ENCODE measurements around the gene CASP12.

The CASP12 gene

DNA sequence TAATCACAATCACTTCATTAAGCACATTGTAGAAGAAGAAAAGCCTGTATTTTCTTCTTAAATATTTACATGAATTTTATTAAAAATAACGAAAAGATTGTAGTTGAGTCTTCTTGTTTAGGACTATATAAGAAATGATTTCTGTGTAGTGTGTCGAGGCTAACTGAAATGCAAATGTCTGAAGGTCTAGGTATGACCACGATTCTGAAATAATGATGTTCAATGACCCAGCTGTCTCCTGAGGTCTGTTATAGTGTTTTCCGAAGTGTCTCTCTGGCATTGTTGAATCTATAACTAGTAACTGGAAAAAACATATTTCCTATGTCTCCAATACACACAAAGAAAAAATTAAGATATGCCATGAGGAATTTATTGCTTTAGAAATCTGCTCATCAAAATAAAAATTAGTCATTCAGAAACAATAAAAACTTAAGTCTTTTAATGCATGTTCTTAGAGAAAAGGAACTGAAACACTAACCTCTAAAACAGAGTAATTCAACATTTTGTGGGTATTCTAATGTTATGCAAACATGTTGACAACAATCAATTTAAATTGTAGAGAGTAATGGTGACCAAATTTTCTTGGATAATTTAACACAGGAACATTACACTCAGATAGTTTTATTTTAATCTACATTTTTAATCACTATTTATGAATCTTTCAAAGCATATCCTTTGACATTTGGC lies 55.0 kb downstream of the CASP12 start:
- Histone ChIP-seq H3K9me3 (ENCODE audit: control insufficient read depth in 5 of 5, low read length in 5 of 5) (peaks cover 0 to 5% (median 5%) of the 10 kb centered on the region in 5 donors), H3K4me3 (ENCODE audit: low read depth in 1 of 5, low read length in 5 of 5) (no peak overlapping the region), H3K9ac (ENCODE audit: low read length in 5 of 5) (no peak overlapping the region), H3K4me1 (ENCODE audit: control insufficient read depth in 5 of 5, insufficient read depth in 5 of 5, low read length in 5 of 5) (no peaks in the 10 kb centered on the region), H3K27me3 (ENCODE audit: control insufficient read depth in 5 of 5, insufficient read depth in 4 of 5, low read length in 5 of 5) (no peaks in the 10 kb centered on the region), H3K36me3 (ENCODE audit: control insufficient read depth in 5 of 5, insufficient read depth in 5 of 5, low read length in 5 of 5) (no peaks in the 10 kb centered on the region), H3K27ac (ENCODE audit: low read depth, low read length) (no peak overlapping the region)

DNA sequence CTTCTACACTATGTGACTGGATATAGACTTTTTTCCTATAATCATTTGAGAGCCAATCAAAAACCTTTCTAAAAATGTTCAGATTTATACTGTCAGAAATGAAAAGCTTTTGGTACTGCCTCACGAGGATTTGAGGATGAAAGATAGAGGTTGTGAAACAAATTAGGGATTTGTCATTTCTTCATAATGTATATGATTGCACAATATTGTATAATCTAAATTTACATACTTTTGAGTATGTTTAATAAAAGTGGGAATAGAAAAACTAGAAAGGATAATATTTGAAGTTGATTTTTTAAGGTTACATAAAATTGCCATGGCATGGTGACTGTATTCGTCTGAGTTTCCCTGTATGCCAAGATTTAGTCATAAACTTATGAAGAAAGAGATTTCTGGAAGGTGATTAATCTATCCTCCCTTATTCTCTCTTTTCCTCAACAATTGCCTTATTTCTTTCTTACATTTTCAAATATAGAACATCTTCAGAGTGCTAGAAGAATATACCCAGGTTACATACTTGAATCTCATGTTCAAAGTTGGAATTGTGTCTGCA lies 56.2 kb downstream of the CASP12 start:
- Histone ChIP-seq H3K9me3 (ENCODE audit: control insufficient read depth in 5 of 5, low read length in 5 of 5) (peaks cover 0 to 7% (median 5%) of the 10 kb centered on the region in 5 donors), H3K36me3 (ENCODE audit: control insufficient read depth in 5 of 5, insufficient read depth in 5 of 5, low read length in 5 of 5) (no peaks in the 10 kb centered on the region), H3K4me1 (ENCODE audit: control insufficient read depth in 5 of 5, insufficient read depth in 5 of 5, low read length in 5 of 5) (no peaks in the 10 kb centered on the region), H3K27ac (ENCODE audit: low read depth, low read length) (no peak overlapping the region), H3K4me3 (ENCODE audit: low read depth in 1 of 5, low read length in 5 of 5) (no peak overlapping the region), H3K9ac (ENCODE audit: low read length in 5 of 5) (no peak overlapping the region), H3K27me3 (ENCODE audit: control insufficient read depth in 5 of 5, insufficient read depth in 4 of 5, low read length in 5 of 5) (no peaks in the 10 kb centered on the region)

DNA sequence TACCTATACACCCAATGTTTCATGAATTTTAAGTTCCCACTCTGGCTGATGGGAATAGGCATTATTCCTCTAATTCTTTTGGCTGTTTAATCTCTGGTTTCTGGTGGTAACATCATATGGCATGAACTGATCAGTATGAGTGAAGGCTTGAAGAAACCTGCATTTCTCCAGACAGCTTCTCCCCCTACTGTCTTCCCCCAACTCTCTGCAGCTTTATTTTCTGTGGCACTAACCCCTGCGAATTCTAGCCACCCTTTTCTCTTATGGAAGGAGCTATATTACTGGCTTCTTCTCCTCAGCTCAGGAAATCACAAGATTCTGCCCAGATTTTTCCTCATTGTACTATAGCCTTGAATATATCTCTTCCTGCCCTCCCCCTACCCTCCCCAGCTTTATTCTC lies 57.1 kb downstream of the CASP12 start:
- H3K9ac ChIP-seq (ENCODE audit: low read length in 5 of 5) = no peak overlapping the region
- H3K4me1 ChIP-seq (ENCODE audit: control insufficient read depth in 5 of 5, insufficient read depth in 5 of 5, low read length in 5 of 5) = no peaks in the 10 kb centered on the region
- H3K27me3 ChIP-seq (ENCODE audit: control insufficient read depth in 5 of 5, insufficient read depth in 4 of 5, low read length in 5 of 5) = no peaks in the 10 kb centered on the region
- H3K36me3 ChIP-seq (ENCODE audit: control insufficient read depth in 5 of 5, insufficient read depth in 5 of 5, low read length in 5 of 5) = no peaks in the 10 kb centered on the region
- peaks cover 0 to 7% (median 5%) of the 10 kb centered on the region in 5 donors for H3K9me3 ChIP-seq (ENCODE audit: control insufficient read depth in 5 of 5, low read length in 5 of 5)
- H3K4me3 ChIP-seq (ENCODE audit: low read depth in 1 of 5, low read length in 5 of 5) = no peak overlapping the region
- no peak overlapping the region for H3K27ac ChIP-seq (ENCODE audit: low read depth, low read length)

DNA sequence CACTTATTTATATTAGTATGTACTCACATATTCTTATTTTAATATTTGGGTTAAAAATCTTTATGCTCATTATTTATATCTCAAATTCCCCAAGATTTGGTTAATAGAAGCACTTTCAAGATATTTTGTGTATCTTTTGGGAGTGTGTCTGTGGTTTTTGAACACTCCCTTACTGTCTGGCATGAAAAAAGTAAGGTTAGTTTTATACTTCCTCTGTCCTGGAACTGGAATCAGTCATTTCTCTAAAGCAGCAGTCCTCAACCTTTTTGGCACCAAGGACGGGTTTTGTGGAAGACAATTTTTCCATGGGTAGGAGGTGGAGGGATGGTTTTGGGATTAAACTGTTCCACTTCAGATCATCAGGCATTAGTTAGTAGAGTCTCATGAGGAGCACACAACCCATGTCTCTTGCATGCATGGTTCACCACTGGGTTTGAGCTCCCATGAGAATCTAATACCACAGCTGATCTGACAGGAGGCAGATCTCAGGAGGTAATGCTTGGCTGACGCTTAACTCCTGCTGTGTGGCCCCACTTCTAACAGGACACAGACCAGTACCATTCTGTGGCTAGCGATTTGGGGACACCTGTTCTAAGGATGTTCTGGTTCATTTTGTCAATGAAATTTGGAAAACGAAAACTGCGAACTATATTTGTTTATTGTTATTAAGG lies 60.2 kb downstream of the CASP12 start:
- H3K9ac ChIP-seq (ENCODE audit: low read length in 5 of 5) = no peak overlapping the region
- no peaks in the 10 kb centered on the region for H3K36me3 ChIP-seq (ENCODE audit: control insufficient read depth in 5 of 5, insufficient read depth in 5 of 5, low read length in 5 of 5)
- H3K27me3 ChIP-seq (ENCODE audit: control insufficient read depth in 5 of 5, insufficient read depth in 4 of 5, low read length in 5 of 5) = no peaks in the 10 kb centered on the region
- no peak overlapping the region for H3K4me3 ChIP-seq (ENCODE audit: low read depth in 1 of 5, low read length in 5 of 5)
- no peak overlapping the region for H3K27ac ChIP-seq (ENCODE audit: low read depth, low read length)
- H3K4me1 ChIP-seq (ENCODE audit: control insufficient read depth in 5 of 5, insufficient read depth in 5 of 5, low read length in 5 of 5) = no peaks in the 10 kb centered on the region
- peaks cover 0 to 7% (median 5%) of the 10 kb centered on the region in 5 donors for H3K9me3 ChIP-seq (ENCODE audit: control insufficient read depth in 5 of 5, low read length in 5 of 5)

DNA sequence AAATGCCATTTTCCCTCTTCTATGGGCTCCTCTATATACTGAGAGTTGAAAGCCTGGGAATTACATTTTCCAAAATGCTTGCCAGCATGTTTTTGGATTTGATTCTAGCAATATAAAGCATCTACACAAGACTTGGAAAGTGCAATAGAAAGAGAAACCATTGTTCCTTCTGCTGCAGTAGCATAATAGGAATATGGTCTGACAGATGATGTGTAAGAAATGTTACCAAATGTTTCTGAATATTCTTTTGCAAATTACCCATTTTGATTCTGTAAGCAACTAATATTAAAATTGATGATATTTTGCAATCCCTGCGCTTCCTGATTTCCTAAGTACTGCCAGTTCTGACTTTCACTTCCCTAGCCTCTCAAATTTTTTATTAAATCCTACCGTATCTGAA lies 61.6 kb downstream of the CASP12 start:
- Histone ChIP-seq H3K27ac (ENCODE audit: low read depth, low read length) (no peak overlapping the region), H3K9ac (ENCODE audit: low read length in 5 of 5) (no peak overlapping the region), H3K9me3 (ENCODE audit: control insufficient read depth in 5 of 5, low read length in 5 of 5) (peaks cover 0 to 7% (median 5%) of the 10 kb centered on the region in 5 donors), H3K27me3 (ENCODE audit: control insufficient read depth in 5 of 5, insufficient read depth in 4 of 5, low read length in 5 of 5) (no peaks in the 10 kb centered on the region), H3K4me1 (ENCODE audit: control insufficient read depth in 5 of 5, insufficient read depth in 5 of 5, low read length in 5 of 5) (no peaks in the 10 kb centered on the region), H3K4me3 (ENCODE audit: low read depth in 1 of 5, low read length in 5 of 5) (no peak overlapping the region), H3K36me3 (ENCODE audit: control insufficient read depth in 5 of 5, insufficient read depth in 5 of 5, low read length in 5 of 5) (no peaks in the 10 kb centered on the region)
